ENCODE data around the gene UNC13C.

Gene UNC13C

DNA sequence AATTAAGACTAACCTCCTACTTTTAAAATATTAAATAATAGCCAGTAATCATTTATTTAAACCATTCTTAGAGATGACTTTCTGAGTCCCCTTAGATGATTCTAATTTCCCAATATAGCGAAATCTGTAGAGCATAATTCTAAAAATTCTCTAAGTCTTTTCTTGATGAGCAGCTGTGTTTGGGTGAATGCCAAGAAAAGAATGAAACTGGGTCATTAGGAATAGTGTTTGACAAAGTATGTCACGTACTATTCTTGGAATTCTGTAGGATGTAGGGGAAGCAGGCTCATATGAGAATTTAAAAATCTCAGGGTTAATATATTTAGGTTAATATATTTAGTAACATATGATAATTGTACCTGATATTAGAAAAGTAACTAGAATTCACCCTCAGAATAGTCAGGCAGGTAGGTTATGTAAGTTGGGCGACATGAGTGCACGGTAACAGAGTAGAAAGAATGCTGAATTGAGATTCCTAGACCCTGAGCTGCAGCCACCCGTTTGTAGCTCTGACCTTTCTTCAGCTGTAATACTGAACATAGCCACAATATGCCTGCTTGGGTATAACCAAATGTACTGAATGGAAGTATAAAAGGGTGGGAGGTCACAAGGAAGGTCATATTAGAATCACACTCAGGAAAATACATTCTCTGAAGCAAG is 524.3 kb downstream of the UNC13C start:
- no peak for DNase-seq

DNA sequence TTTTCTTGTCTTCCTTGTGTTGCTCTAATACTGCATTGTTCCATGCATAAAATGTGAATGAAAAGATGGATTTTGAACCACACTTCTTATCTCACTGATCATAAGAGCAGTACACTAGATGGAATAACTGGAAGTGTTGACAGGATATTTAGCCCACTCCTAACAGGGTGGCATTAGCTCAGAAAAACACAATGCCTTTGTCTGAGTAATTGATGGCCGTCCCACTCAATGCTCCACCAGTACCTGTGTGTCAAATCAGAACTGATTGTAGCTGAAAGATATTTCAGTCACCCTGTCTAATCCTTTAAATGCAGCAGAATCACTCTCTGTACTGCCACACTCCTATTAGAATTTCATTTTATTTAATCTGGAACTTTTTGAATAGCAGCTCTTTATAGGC is 526.5 kb downstream of the UNC13C start:
- no peak for DNase-seq

DNA sequence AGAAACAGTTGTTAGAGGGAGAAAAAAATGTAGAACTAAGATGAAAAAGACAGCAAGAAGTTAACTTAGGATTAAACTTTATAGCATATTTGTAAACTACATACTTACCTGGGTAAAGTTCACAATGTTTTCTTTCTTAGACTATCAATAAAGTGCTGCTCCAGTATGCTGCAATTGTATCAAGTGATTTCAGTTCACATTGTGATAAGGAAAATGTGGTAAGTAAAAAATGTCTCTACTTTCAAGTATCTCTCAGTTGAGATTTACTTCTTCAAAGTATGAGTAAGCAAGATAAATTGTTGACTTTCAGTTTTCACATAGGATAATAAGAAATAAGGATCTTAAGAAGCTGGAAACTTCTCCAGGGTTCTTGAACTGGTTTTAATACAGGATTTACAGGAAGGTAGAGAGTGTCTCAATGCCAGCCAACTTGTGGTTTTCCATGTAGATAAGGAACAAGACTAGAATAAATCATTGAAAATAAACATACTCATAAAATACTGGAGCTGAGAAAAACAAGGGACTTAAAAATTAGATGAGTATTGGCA is 528.8 kb downstream of the UNC13C start:
- no peak for DNase-seq

DNA sequence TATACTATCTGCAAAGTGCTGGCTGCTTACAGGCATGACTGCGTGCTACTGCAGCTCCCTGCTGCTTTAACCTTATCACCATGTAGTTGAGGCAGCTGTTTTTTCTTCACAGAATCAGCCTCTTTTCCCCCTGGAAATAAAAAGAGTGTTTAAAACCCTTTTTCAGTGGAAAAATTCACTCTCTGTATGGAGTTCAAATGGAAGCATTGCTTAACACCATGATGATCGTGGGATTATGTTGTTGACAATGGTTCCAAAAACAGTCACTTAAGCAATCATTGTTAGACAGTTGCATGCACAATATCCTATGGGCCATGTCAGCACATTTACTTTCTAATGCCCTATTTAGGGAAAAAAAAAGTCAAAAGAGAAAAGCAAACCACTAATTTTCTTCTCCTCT is 536.4 kb downstream of the UNC13C start:
- DNase-seq, result no peak

DNA sequence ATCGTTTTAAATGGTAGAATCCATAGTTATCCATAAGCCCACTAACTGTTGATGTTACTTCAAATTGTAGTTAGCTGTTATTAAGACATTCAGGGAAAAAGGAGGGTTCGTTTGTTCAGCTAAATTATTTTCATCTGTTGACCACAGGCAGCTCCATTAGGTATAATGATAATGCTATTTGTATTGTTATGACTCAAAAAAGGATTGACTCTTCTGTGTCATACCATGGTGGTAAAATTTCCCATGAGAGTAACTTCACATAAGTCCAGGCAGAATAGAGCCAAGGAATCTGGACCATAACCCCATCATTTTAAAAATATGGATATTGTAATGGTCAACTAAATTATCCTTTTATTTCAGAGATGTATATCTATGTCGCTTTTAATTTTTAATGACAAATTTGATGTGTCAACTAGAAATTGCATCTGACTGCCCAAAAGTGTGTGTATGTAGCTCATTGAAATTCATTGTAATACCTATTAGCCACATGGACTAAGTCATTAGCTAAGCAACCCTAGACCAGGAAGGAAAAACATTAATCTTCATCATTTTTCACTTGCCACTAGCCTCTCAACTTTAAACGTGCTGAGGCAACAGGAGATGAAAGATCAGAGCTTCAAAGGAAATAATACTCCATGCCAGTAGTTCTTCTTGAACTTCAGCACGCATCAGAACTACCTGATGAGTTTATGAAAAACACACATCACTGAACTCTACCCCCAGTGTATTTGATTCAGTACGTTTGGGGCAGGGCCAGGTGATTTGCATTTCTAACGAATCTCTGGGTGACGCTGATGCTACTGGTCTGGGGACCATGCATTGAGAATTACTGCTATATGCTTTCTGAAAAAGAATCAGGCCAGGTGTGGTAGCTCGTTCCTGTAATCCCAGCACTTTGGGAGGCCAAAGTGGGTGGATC is 537.7 kb downstream of the UNC13C start:
- no peak for DNase-seq

DNA sequence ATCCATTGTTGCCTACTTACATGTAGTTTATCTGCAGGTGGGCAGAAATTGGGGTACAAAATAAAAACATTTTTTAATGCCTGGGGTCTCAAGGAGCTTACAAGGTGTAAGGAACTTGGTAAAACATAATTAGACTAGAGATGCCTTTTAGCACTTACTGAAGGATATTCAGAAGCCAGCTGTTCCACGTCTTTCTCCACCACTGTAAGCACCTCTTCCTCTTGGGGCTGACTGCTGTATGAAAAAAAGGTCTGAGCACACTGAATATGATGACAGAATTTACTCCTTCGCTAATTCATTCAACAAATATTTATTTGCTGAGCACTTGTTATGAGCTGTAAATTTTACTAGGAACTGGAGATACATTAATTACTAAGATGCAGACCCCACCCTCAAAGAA is 539.1 kb downstream of the UNC13C start:
- no peak for DNase-seq

DNA sequence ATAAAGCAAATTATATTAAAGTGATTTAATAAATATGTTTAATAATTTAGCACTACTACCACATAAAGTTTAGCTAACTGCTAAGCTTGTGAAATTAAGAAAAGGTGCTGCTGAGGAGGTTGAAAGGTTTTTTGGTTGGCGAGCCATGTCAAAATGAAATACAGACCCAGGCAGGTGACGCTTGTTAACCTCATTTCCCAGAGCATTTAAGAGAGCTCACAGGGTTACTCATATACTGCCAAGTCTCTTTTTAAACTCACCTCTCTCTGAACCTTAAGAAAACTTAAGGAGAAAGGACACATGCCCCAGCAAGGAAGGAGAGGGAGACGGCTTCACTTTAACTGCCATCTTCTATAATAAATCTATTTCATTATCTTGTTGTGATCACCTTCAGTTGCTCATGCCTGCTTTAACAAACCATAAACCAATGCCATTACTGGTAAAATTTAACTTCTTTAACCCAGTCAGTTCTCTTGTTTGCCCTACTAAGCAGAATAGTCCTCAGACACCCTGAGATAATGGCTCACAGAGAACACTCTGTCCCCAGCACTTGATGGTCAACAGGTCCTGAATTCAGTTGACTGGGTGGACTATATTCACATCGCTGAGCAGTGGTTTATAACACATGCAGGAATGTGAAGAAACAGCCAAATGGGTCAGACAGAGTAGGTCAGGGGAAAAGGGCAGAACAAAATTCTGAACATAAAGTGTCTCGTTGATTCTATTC is 540.1 kb downstream of the UNC13C start:
- DNase-seq, result no peak

DNA sequence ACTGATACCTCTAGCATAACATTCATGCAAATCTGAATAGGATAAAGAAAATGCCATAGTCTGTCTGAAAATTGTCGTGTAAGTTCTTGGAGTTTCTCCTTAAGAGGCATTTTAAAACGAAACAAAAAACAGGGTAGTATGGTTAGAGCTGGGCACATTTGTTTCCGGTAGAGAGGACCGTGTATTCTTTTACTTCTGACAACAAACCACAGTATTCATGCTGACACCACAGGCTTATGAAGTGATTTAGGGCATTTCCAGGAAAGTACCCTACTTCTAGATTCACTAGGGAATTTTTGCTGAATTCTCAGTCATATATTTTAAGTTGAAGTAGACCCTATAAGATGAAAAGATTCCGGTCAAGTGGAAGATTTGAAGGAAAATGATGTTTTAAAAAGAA is 541.3 kb downstream of the UNC13C start:
- no peak for DNase-seq

DNA sequence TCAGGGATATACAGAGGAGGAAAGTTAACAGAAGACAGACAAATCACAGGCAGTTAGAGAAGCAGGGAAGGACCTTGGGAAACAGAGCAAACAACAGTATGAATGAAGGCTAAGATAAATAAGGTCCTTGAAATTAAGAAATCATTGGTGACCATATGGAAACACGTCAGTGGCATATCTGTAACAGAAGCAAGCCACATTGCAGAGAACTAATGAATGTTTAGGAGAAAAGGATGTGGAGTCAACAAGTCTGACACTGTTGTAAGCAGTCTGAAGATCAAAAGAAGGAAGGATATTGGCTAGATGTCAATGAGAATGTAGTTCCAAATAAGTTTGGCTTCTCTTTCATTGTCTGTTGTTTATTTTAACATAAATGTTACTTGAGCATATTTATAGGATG is 542.4 kb downstream of the UNC13C start:
- no peak for DNase-seq

DNA sequence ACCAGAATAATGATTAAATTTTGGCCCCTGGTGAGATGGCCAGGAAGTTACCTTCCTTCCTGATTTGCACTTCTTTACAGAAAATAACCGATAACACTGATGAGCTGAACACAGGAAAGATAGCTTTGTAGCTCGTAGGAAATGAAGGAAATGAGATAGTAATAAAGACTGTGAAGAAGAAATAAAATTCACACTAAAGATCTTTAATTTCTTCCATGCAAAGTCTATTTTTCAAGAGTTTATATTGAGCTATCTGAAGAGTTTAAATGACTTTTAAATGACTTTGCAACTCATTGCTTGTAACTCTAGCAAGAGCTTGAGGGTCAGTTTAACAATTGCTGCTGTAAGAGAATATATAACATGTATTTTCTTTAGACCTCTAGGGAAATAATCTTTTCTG is 543.0 kb downstream of the UNC13C start:
- no peak for DNase-seq

DNA sequence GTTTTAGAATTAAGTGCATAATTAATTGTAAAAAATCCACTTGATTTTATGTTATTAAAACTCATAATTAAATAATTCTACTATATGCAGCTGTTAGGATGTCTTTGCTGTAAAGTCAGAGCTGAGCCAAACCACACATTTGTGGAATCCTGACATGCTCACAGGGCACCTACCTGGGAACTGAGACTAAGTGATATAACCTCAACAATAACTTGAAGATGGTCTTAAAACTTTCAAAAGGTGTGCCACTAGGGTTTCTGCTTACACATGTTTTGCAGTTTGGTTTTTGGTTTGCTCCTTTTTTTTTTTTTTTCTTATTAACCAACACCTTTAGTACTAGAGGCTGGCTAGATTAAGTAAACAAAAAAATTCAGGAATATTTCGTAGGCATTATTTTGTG is 549.8 kb downstream of the UNC13C start:
- no peak for DNase-seq

DNA sequence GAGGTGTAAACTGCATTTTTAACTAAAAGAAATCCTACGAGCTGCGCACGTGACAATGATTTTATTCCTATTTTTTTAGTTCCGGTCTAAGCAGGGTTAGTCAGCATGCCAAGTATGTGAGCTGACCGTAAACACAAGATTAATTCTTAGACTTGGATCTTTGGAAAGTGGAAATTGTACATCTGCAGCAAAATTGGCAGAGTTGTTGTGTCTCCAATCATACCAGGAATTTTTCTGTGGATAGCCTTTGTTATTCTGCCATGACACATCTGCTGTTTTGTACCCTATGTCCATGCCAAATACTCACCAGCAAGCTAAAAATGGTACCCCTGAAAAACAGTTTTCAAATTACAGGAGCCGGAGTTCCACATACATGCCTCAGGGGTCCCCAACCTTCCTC is 562.5 kb downstream of the UNC13C start:
- no peak for DNase-seq

DNA sequence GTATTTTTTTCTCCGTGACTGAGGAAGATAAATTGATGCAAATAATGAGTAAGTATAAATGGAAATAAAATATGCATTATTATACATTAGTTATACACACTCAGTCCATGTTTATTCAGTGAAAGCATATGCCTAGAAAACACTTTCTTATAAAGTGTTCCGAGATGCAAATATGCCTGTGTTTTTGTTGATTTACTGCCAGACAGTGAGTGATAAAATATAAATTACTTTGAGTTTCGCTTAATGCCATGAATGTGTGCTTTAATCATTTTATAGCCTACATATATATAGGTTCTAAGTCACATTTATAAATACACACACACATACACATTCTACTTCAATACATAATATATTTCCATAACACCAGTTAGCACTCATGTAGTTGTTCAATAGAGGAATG is 569.2 kb downstream of the UNC13C start:
- DNase-seq, result no peak

DNA sequence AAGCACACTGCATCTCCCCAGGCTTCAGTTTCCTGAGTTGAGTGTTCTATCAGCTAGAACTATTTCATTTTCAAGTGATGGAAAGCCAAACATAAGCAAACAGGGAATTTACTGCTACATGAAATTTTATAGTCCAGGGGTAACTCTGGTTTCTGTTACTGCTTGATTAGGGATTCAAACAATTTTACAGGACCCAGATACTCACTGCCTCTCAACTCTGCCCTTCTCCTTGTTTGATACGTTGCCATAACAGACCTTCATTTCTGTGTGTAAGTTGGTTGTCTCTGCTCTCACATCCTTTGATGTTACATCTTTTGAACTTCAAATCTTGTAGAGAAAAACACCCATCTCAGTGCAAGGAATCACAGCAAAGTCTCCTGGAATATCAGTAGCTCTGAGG is 572.7 kb downstream of the UNC13C start:
- DNase-seq, result no peak

DNA sequence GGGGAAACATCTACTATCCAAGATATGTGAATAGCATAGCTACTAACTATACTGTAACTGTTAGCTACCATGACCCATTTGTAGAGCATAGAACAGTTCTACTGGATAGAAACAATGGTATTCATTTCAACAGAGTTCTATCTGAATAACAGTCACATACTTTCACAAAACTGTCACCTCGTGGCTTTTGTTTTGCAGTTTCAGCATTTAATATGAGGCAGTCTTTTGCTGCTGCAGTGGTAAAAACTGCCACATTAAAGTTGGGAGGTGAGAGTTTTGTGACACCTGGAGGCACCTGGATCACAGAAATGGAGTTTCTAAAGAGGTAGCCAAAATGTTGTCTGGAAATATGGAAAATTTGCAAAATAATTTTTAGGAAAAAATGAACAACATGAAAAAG is 578.0 kb downstream of the UNC13C start:
- no peak for DNase-seq

DNA sequence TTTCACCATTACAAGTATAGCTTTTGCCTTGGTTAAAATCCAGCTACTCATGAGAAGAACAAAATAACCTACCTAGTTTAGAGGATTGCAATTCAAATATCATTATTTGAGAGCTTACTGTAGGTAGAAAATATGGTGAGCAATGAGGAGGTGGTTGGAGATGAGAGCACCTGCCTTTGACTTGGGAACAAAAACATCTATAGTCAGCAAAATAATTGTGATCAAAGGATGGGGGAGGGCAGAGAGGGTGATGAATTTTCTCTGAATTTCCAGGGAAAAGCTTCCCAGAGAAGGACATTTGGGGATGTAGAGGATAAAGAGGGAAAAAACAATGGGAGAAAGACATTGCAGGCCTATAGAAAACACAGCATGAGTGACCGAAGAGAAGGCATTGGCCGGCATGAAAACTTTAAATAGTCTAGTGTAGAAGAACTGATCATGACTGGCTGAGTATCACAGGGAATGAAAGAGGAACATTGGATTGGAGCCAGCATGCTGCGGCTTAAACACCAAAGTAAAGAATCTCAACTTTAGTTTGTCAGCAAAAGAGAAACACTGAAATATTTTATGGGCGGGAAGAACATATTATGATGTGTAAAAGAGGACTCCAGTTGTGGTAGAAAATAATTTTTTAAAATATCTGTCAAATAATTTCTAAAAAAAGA is 581.3 kb downstream of the UNC13C start:
- DNase-seq, result no peak

DNA sequence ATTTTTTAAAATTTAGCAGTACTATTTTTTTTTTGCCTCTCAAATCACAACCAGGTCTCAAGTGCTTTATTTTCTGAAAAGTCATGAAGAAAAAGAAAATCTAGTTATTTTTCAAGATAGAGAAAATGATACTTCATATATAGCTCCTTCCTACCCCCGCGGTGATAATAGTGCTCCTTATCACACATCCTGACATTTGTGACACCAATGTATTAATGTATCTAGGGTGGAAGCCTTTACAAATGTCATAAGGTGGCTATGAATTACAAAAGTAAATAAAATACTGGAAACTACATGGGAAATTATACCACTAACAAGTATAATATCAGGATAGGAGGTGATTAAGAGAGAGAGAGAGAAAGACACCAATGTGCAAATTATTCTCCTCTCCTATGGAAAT is 582.2 kb downstream of the UNC13C start:
- DNase-seq, result no peak

DNA sequence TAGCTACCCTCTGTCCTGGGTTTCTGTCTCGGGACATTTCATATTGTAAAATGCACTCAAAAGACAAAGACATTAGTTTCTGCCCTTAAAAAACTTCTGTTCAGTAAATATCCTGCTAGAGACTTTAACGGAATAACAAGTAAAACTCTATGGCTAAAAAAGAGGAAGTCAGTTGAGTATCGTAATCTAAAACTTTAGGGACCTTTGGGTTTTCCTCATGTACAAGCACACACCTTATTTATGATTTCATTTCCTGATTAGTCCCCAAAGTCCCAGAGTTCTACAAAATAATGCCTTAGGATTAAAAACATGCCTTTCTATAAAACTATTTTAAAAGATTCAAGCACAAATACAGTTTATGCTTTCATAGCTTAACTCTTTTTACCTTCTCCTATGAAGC is 585.9 kb downstream of the UNC13C start:
- DNase-seq, result no peak

DNA sequence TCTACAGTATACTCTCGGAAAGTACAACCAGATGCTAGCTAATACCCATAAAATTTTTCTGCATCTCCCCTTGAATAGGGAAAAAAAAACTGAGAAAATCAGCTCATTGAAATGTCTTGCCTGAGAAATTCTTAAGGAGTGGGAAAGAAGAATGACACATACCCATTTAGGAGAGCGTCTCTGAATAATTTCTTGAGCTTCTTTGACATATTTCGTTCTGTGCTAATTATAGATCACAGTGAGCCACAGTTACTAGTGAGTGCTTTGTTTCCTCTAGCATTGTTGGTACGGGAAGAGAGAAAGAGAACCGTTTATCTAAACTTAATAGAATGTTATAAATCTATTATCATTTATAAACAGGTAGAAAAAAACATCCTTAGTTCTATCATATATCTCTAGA is 588.4 kb downstream of the UNC13C start:
- DNase-seq, result no peak

DNA sequence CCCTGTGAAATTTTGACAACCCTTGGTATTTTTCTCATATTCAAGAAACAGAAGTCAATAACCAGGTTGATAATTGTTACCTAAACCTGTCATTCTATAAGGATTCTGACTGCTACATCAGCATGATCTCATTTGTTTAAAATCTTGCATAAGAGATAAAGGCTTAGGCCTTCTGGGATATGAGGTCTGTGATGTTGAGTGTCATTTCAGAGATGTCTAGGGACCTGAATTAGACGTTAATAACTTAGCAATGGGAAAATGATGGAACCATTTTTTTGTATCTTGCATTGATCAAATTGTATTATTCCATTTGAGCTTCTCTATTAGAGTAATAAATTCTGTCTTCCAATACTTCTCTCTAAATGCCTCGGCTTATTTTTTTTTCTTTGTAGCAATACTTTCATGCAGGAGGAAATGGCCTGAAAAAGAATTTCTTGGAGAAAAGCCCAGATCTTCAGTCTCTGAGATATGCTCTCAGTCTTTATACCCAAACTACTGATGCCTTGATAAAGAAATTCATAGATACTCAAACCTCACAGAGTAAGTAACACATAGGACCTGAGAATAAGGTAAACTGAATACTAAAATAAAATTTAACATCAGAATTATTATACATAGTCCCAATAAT is 589.3 kb downstream of the UNC13C start:
- DNase-seq, result no peak

DNA sequence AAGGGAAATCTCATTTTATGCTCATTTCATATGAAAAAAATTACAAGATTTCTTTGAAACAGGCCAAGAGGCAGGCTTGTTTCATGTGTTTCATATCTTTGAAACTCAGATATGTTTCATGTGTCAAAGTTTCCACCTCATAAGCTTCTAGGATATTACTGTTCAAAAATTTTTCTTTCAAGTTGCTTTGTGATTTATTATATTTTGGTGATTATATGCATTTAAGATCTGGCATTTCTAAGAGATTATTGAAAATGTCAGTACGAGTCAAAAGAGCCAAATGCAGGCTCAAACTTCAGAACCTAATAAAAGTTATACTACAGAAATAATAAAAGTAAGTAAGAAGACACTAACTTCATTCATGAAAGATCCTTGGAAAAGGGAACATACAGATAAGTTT is 590.1 kb downstream of the UNC13C start:
- no peak for DNase-seq

DNA sequence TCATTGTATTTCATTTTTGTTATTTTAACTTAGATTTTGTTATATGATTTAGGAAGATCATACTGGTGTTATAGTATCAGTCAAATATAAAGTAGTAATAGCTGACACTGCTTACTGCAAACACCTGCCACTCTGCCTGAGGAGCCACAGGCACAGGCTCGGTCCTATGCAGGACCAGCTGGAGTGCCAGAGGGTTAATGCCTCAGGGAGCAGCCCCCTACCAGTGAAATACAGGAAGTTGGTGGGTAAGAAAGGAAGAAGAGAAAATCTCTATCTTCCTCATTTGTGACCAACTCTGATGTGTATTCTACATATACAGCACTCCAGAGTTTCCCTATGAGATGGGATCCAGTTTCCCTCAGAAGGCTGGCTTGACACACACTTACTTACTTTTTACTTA is 593.3 kb downstream of the UNC13C start:
- DNase-seq, result no peak

DNA sequence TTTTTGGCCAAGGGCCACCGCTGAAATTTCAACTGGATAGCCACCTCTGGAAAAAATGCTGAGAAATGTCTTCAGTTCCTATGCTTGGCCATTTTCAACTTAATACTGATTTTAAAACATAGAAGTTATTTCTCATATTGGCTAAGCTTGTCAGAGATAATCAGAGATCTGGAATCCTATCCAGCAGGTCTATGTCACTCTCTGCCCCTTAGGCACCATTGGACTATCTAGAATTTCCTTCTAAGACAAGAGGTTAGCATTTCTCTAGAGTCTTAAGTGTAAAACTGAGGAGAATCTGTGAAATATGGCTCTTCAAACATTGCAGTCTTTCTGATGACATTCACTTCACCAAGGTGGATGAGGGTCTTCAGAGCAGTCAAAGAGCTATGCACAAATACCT is 597.3 kb downstream of the UNC13C start:
- DNase-seq, result no peak

All from NCI-H524 treated with DMSO at 0.1 percent for 48 hours (cell line).